CD4-positive, alpha-beta memory T cell (primary cell): ENCODE data around the gene HIF1AN. TPM values are rescaled to one million over a fixed set of nuclear protein-coding genes. Genes with fewer than 3 reads are reported as not detected.
A peak's percentile ranks its signal among the peaks of the same experiment; 100 is the strongest.

Experiments used
- CTCF ChIA-PET: fragments of 350-600 bp; sonication (Branson Sonifier 250); formaldehyde crosslinking; loops from one replicate; lab custom pipeline; 2021; ENCODE audit warnings: inconsistent platforms; ENCODE audit not compliant: partially characterized antibody; lab: Charles Lee
- POLR2A ChIA-PET: fragments of 350-600 bp; sonication (Branson Sonifier 250); formaldehyde crosslinking; loops from one replicate; lab custom pipeline; 2021; ENCODE audit not compliant: partially characterized antibody; lab: Charles Lee
- DNase-seq, 5 donors: peaks; one replicate each; pipeline versions ENCODE4 v3.0.0 to v3.0.0-alpha.2; 2020 to 2022; ENCODE audit warnings: mixed read lengths in 1 of 5
- H3K27ac ChIP-seq: one replicate; pipeline ENCODE4 v1.7.0; 2013; ENCODE audit warnings: low read depth, low read length
- H3K27me3 ChIP-seq: 2 replicates; pipeline ENCODE4 v1.7.0; 2013; ENCODE audit warnings: mild to moderate bottlenecking, low read length, moderate library complexity; ENCODE audit not compliant: insufficient read depth
- H3K36me3 ChIP-seq: 2 replicates; pipeline ENCODE4 v1.7.0; 2013; ENCODE audit warnings: mild to moderate bottlenecking, low read length, moderate library complexity; ENCODE audit not compliant: insufficient read depth
- H3K4me1 ChIP-seq: 2 replicates; pipeline ENCODE4 v1.7.0; 2013; ENCODE audit warnings: mild to moderate bottlenecking, low read length, moderate library complexity; ENCODE audit not compliant: insufficient read depth
- H3K4me3 ChIP-seq, 2 donors: one replicate each; pipeline ENCODE4 v1.7.0; 2013; ENCODE audit warnings: low read length in 2 of 2, mild to moderate bottlenecking in 1 of 2
- H3K9me3 ChIP-seq, 2 donors: one replicate each; pipeline ENCODE4 v1.7.0; 2013; ENCODE audit warnings: low read length in 2 of 2, control low read depth in 1 of 2; ENCODE audit not compliant: control insufficient read depth in 1 of 2
- H3K27ac Mint-ChIP-seq, 7 donors: one replicate each; pipeline ENCODE4 v1.8.0; 2020 to 2021; ENCODE audit warnings: mixed read lengths in 7 of 7, mild to moderate bottlenecking in 6 of 7, inconsistent platforms in 3 of 7, moderate library complexity in 3 of 7
- H3K27me3 Mint-ChIP-seq, 2 donors: one replicate each; pipeline ENCODE4 v1.8.0; 2020 to 2021; ENCODE audit warnings: mixed read lengths in 2 of 2
- H3K36me3 Mint-ChIP-seq, 2 donors: one replicate each; pipeline ENCODE4 v1.8.0; 2020 to 2021; ENCODE audit warnings: mixed read lengths in 2 of 2, inconsistent platforms in 1 of 2, mild to moderate bottlenecking in 1 of 2
- H3K4me1 Mint-ChIP-seq, 4 donors: one replicate each; pipeline ENCODE4 v1.8.0; 2020 to 2021; ENCODE audit warnings: mixed read lengths in 4 of 4, mild to moderate bottlenecking in 1 of 4
- H3K4me3 Mint-ChIP-seq, 8 donors: one replicate each; pipeline ENCODE4 v1.8.0; 2020 to 2021; ENCODE audit warnings: mixed read lengths in 8 of 8, mild to moderate bottlenecking in 7 of 8, moderate library complexity in 6 of 8, inconsistent platforms in 3 of 8
- H3K9me3 Mint-ChIP-seq, 8 donors: one replicate each; pipeline ENCODE4 v1.8.0; 2020 to 2021; ENCODE audit warnings: mixed read lengths in 8 of 8, mild to moderate bottlenecking in 5 of 8, inconsistent platforms in 3 of 8, moderate library complexity in 1 of 8
- intact Hi-C: fragments of 100-400 bp; cut with micrococcal nuclease; formaldehyde crosslinking; loops from one replicate; pipeline ENCODE4 v1.15.1; 2023
- polyA plus RNA-seq, 2 donors: library from polyadenylated mRNA; unstranded; fragments of 300-500 nt; fragmentation: Illumina TruSeq; gene quantifications; one replicate each; pipeline ENCODE4 v1.2.3, GENCODE V29; 2021
- total RNA-seq, 2 experiments: library from RNA; stranded (reverse); gene quantifications; one replicate each; pipeline ENCODE4 v1.2.3, GENCODE V29; 2021

HIF1AN gene
- total and polyA plus RNA-seq, 4 experiments from 2014 or later = 26.8 to 69.8 (median 53.2) TPM

DNA sequence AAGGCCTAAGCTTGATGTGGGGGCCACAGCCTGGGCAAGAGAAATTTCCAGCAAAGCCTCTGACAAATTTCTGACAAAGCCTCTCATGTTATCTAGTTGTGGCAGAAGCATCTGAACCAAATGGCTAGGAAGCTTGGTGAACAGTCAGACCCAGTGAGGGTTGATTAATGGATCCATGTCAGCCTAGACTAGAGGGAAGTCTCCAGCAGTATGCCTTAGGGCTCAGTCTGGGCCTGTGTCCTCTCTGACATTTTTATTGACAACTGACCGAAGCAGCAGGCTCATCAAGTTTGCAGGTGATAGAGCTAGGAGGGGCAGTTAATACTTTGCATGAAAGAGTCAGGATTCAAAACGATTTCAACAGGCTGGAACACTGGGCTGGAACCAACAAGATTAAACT is 25.3 kb downstream of the HIF1AN start:
- no peaks in the 10 kb centered on the region for H3K36me3 ChIP-seq
- no peak for DNase-seq
- intact Hi-C loops = loop anchor here (5.0 to 10.0 kb wide), 3 partner anchors 166 to 436 kb away; partner anchors contain the start of genes LZTS2 and SLF2
- H3K4me3 ChIP-seq = no peak overlapping the region
- Mint-ChIP-seq H3K36me3 (peaks cover 18 to 20% of the 10 kb centered on the region in 2 donors), H3K9me3 (peaks cover 0 to 2% (median 0%) of the 10 kb centered on the region in 8 donors), H3K27ac (no peak overlapping the region), H3K27me3 (peaks cover 15 to 31% of the 10 kb centered on the region in 2 donors), H3K4me1 (peaks cover 14 to 22% (median 17%) of the 10 kb centered on the region in 4 donors), H3K4me3 (peak overlapping the region in 5 of 8 donors; percentile 35 to 53 (median 50))
- H3K4me1 ChIP-seq = peaks cover 17% of the 10 kb centered on the region
- CTCF ChIA-PET = interaction anchor here (1.2 to 3.6 kb wide), 6 partner anchors 181 to 453 kb away, joined by 3 to 21 read pairs (median 4); no protein-coding TSS in a partner anchor
- H3K27me3 ChIP-seq = no peaks in the 10 kb centered on the region
- H3K9me3 ChIP-seq = no peaks in the 10 kb centered on the region
- POLR2A ChIA-PET = no interaction called here
- H3K27ac ChIP-seq = no peak overlapping the region

DNA sequence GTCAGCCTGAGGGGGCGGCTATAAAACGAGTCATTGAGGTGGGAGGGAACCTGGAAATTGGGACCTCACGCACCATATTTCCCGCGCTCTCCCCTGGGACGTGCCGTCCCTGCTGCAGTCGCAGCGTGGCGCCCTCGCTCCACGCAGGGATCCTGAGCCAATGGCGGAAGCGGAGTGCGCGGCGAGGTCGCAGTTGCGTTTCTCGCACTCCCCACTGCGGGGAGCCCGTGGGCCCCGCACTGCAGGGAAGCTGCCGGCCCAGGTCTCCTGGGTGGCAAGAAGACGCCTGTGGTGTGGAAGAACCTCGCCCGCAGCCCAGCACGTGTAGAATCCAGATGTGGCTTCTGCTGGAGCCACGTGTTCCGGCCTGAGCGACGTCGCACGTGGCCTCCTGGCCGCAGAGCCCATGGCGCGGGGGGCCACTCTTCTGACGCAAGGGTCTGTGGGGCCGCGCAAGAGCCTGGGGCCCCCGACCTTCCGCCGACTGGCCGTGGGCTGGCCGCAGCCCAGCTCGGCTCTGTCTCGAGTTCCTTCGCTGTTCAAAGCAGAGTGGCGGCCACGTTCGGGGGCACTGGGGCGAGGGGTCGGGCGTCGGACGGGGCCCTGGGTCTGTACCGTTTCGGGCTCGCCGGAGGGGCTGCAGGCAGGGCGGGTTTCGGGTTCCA is 26.4 kb downstream of the HIF1AN start:
- H3K4me3 Mint-ChIP-seq = peak overlapping the region; percentile 7 to 71 (median 58)
- H3K36me3 ChIP-seq = no peaks in the 10 kb centered on the region
- H3K27ac Mint-ChIP-seq = no peak overlapping the region
- H3K4me1 Mint-ChIP-seq = peaks cover 14 to 22% (median 16%) of the 10 kb centered on the region in 4 donors
- peaks cover 0 to 2% (median 0%) of the 10 kb centered on the region in 8 donors for H3K9me3 Mint-ChIP-seq
- CTCF ChIA-PET = interaction anchor here (0.6 to 3.6 kb wide), 11 partner anchors 9 to 579 kb away, joined by 3 to 21 read pairs (median 3); partner anchors contain the start of genes PDZD7 and SFXN3
- H3K36me3 Mint-ChIP-seq = peaks cover 7 to 11% of the 10 kb centered on the region in 2 donors
- POLR2A ChIA-PET = interaction anchor here (0.6 kb wide), 1 partner anchor 435 kb away, joined by 3 read pairs; no protein-coding TSS in a partner anchor
- H3K27me3 ChIP-seq = no peaks in the 10 kb centered on the region
- no peak overlapping the region for H3K27ac ChIP-seq
- H3K9me3 ChIP-seq = no peaks in the 10 kb centered on the region
- peaks cover 26 to 43% of the 10 kb centered on the region in 2 donors for H3K27me3 Mint-ChIP-seq
- intact Hi-C loops = loop anchor here (1.0 to 10.0 kb wide), 6 partner anchors 165 to 452 kb away; partner anchors contain the start of genes LZTS2 and SLF2
- peak; percentile 77 to 79 (median 79) for DNase-seq
- H3K4me1 ChIP-seq = peaks cover 17% of the 10 kb centered on the region
- H3K4me3 ChIP-seq = no peak overlapping the region

DNA sequence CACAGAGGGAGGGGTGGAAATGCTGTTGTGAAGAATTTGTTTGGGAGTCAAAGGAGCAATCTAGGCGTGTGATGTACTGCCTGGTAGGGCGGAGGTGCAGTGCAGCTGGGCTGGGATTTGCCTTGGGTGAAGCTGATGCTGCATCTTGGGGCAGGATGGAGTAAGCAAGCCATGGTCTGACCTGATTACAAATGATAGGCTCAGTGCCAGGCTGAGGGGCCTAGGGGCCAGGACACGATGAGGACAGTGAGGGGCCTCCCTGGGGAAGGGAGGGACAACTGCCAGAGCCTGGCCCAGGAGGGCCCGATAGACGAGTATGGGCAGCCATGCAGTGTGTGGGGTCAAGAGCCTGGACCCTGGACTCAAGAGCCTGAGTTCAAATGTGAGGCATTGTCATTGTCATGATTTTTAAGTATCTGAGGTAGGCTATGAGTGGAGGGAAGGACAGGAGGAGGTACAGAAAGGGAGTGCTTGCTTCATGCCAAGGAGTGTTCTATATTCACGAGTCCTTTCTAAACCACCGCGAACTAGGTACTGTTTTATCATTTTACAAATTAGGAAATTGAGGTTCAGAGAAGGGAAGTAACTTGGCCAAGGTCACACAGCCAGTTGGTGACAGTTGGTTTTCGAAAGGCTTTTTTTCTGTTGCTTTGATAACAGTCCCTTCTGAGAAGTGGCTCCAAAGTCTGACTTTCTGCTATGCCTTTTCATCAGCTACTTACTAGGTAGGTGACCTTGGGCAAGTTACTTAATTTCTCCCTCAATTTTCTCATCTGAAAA is 29.7 kb downstream of the HIF1AN start:
- H3K4me3 ChIP-seq = no peak overlapping the region
- CTCF ChIA-PET = interaction anchor here (1.7 kb wide), 1 partner anchor 29 kb away, joined by 3 read pairs; the partner anchor contains the start of gene HIF1AN
- H3K27ac ChIP-seq = no peak overlapping the region
- Mint-ChIP-seq H3K36me3 (peaks cover 0 to 3% of the 10 kb centered on the region in 2 donors), H3K27ac (peak overlapping the region in 1 of 7 donors; percentile 15), H3K9me3 (peaks cover 0 to 2% (median 0%) of the 10 kb centered on the region in 8 donors), H3K4me1 (peaks cover 14 to 22% (median 16%) of the 10 kb centered on the region in 4 donors), H3K27me3 (peaks cover 31 to 45% of the 10 kb centered on the region in 2 donors), H3K4me3 (peak overlapping the region in 2 of 8 donors; percentile 36 to 61)
- H3K27me3 ChIP-seq = peaks cover 11% of the 10 kb centered on the region
- no peaks in the 10 kb centered on the region for H3K9me3 ChIP-seq
- POLR2A ChIA-PET = no interaction called here
- no peaks in the 10 kb centered on the region for H3K36me3 ChIP-seq
- no peak for DNase-seq
- intact Hi-C loops = loop anchor here (10.0 kb wide), 1 partner anchor 349 kb away; the partner anchor contains the start of gene SLF2
- peaks cover 17% of the 10 kb centered on the region for H3K4me1 ChIP-seq

DNA sequence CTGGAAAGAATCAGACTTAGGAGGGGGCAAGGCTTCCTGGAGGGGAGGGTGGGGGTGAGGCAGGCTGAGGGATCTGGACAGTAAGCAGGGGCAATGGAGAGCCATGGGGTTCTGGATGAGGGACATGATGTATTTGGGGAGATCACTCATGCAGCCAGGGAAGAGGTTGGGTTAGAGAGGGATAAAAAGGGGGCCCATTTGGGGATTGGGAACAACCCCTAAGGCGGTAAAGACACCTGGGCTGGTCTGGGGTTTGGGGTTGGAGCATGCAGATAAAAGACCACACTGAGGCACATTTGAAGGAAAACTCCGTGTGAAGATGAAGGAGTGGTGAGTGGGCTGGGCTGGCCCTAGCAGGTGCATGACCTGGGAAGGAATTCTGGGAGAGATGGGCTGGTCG is 30.8 kb downstream of the HIF1AN start:
- Histone ChIP-seq H3K4me3 (no peak overlapping the region), H3K27ac (no peak overlapping the region), H3K4me1 (peaks cover 15% of the 10 kb centered on the region), H3K36me3 (no peaks in the 10 kb centered on the region), H3K27me3 (peaks cover 12% of the 10 kb centered on the region), H3K9me3 (no peaks in the 10 kb centered on the region)
- peaks cover 0 to 2% (median 0%) of the 10 kb centered on the region in 8 donors for H3K9me3 Mint-ChIP-seq
- DNase-seq = no peak
- peaks cover 6 to 11% (median 10%) of the 10 kb centered on the region in 4 donors for H3K4me1 Mint-ChIP-seq
- peaks cover 31 to 45% of the 10 kb centered on the region in 2 donors for H3K27me3 Mint-ChIP-seq
- ChIA-PET POLR2A (interaction anchor here (0.6 kb wide), 1 partner anchor 350 kb away, joined by 3 read pairs; no protein-coding TSS in a partner anchor), CTCF (no interaction called here)
- H3K4me3 Mint-ChIP-seq = no peak overlapping the region
- H3K36me3 Mint-ChIP-seq = no peaks in the 10 kb centered on the region
- intact Hi-C loops = loop anchor here (10.0 kb wide), 1 partner anchor 348 kb away; the partner anchor contains the start of gene SLF2
- no peak overlapping the region for H3K27ac Mint-ChIP-seq

DNA sequence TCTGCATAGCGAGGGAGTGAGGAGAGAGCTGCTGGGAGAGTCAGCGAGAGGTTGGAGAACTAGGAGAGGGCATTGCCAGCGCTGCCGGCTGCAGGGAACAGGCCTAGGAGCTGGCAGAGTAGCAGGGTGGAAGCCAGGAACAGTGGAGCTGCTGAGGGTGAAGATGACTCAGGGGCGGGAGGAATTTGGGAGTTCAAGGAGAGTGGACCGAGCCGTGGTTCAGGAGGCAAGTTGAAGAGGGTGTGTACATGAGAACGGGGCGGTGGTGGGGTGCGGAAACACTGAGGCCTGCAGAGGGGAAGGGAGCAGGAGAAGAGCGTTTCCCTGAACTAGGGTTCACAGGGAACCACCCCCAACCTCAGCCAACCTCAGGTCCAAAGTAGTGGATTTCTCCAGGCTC is 31.5 kb downstream of the HIF1AN start:
- no peak overlapping the region for H3K4me3 Mint-ChIP-seq
- Histone ChIP-seq H3K27ac (no peak overlapping the region), H3K36me3 (no peaks in the 10 kb centered on the region), H3K27me3 (peaks cover 12% of the 10 kb centered on the region), H3K4me1 (peaks cover 8% of the 10 kb centered on the region), H3K9me3 (no peaks in the 10 kb centered on the region), H3K4me3 (no peak overlapping the region)
- intact Hi-C loops = loop anchor here (10.0 kb wide), 1 partner anchor 348 kb away; the partner anchor contains the start of gene SLF2
- ChIA-PET CTCF (no interaction called here), POLR2A (no interaction called here)
- H3K9me3 Mint-ChIP-seq = peaks cover 0 to 2% (median 0%) of the 10 kb centered on the region in 8 donors
- DNase-seq = no peak
- no peak overlapping the region for H3K27ac Mint-ChIP-seq
- peaks cover 0 to 6% (median 5%) of the 10 kb centered on the region in 4 donors for H3K4me1 Mint-ChIP-seq
- H3K36me3 Mint-ChIP-seq = no peaks in the 10 kb centered on the region
- peaks cover 28 to 42% of the 10 kb centered on the region in 2 donors for H3K27me3 Mint-ChIP-seq

DNA sequence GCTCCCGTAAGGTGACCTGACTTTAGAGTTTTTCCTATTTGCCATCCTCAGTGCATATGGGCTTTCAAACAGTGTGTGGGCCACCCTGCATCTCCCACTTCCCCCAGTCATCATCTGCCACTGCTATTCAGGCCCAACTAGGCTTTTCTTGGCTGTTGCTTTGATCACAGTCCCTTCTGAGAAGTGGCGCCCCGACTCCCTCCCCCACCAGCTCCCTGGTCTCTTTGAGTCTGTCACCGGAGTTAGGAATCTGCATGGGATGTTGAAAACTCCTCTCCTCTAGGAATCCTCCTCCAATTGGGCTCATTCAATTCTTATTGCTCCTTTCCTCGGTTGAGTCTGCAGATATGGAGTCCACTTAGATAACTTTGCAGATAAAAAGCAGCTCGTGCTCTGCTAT is 32.1 kb downstream of the HIF1AN start:
- Histone ChIP-seq H3K4me1 (peaks cover 2% of the 10 kb centered on the region), H3K4me3 (no peak overlapping the region), H3K27me3 (peaks cover 12% of the 10 kb centered on the region), H3K9me3 (no peaks in the 10 kb centered on the region), H3K36me3 (no peaks in the 10 kb centered on the region), H3K27ac (no peak overlapping the region)
- intact Hi-C loops = loop anchor here (10.0 kb wide), 1 partner anchor 347 kb away; the partner anchor contains the start of gene SLF2
- Mint-ChIP-seq H3K27me3 (peaks cover 29 to 43% of the 10 kb centered on the region in 2 donors), H3K9me3 (peaks cover 0 to 2% (median 0%) of the 10 kb centered on the region in 8 donors), H3K4me3 (no peak overlapping the region), H3K36me3 (no peaks in the 10 kb centered on the region), H3K27ac (no peak overlapping the region), H3K4me1 (peaks cover 0 to 4% (median 4%) of the 10 kb centered on the region in 4 donors)
- POLR2A ChIA-PET = no interaction called here
- no peak for DNase-seq
- CTCF ChIA-PET = interaction anchor here (0.6 kb wide), 1 partner anchor 1213 kb away, joined by 3 read pairs; no protein-coding TSS in a partner anchor
